HK-2 (cell line): ENCODE measurements around the gene PTPRM.
"Not testable (repeated sequence)": the region's sequence is repeated elsewhere in the genome, so short reads cannot be mapped to it uniquely, and the experiment has no call there.

Experiments
- DNase-seq: peaks from one replicate; pipeline ENCODE4 v3.0.0-alpha.2; 2018; ENCODE audit not compliant: unreplicated experiment

PTPRM gene

GRCh38 chr18:8045884-8046281 is 478.8 kb downstream of the PTPRM start:
- no peak for DNase-seq

GRCh38 chr18:8046441-8046840 is 479.3 kb downstream of the PTPRM start:
- no peak for DNase-seq

- no peak for DNase-seq
Measured at GRCh38 chr18:8049147-8049546, 482.0 kb downstream of the PTPRM start.

- DNase-seq, result no peak
Measured at GRCh38 chr18:8050616-8051329, 483.7 kb downstream of the PTPRM start.

GRCh38 chr18:8051453-8051852 is 484.3 kb downstream of the PTPRM start:
- no peak for DNase-seq

GRCh38 chr18:8052237-8052701 is 485.2 kb downstream of the PTPRM start:
- DNase-seq, result no peak

- DNase-seq, result no peak
Measured at GRCh38 chr18:8056723-8057122, 489.6 kb downstream of the PTPRM start.

GRCh38 chr18:8063152-8063551 is 496.0 kb downstream of the PTPRM start:
- DNase-seq, result not testable (repeated sequence)

- no peak for DNase-seq
Measured at GRCh38 chr18:8063733-8064132, 496.6 kb downstream of the PTPRM start.

- DNase-seq, result no peak
Measured at GRCh38 chr18:8065284-8065683, 498.2 kb downstream of the PTPRM start.

GRCh38 chr18:8065773-8066172 is 498.7 kb downstream of the PTPRM start:
- no peak for DNase-seq

GRCh38 chr18:8069708-8070107 is 502.6 kb downstream of the PTPRM start:
- DNase-seq, result no peak

- no peak for DNase-seq
Measured at GRCh38 chr18:8073167-8073566, 506.1 kb downstream of the PTPRM start.

GRCh38 chr18:8080092-8080491 is 513.0 kb downstream of the PTPRM start:
- no peak for DNase-seq

GRCh38 chr18:8081267-8081666 is 514.2 kb downstream of the PTPRM start:
- no peak for DNase-seq

GRCh38 chr18:8081872-8082553 is 514.9 kb downstream of the PTPRM start:
- no peak for DNase-seq

GRCh38 chr18:8084160-8084559 is 517.0 kb downstream of the PTPRM start:
- peak; percentile 25 for DNase-seq

GRCh38 chr18:8088626-8089025 is 521.5 kb downstream of the PTPRM start:
- DNase-seq, result no peak

- no peak for DNase-seq
Measured at GRCh38 chr18:8091035-8091434, 523.9 kb downstream of the PTPRM start.

GRCh38 chr18:8095947-8096570 is 528.9 kb downstream of the PTPRM start:
- no peak for DNase-seq

GRCh38 chr18:8097399-8097798 is 530.3 kb downstream of the PTPRM start:
- DNase-seq, result no peak

GRCh38 chr18:8097927-8098326 is 530.8 kb downstream of the PTPRM start:
- DNase-seq, result no peak

- DNase-seq, result peak; percentile 24
Measured at GRCh38 chr18:8106603-8107002, 539.5 kb downstream of the PTPRM start.
